Measurements from ENCODE around the gene H1-8. TPM values are rescaled to one million over a fixed set of nuclear protein-coding genes. Genes with fewer than 3 reads are reported as not detected.

H1-8 gene
- total and polyA plus RNA-seq, 7 donors = not detected

DNA sequence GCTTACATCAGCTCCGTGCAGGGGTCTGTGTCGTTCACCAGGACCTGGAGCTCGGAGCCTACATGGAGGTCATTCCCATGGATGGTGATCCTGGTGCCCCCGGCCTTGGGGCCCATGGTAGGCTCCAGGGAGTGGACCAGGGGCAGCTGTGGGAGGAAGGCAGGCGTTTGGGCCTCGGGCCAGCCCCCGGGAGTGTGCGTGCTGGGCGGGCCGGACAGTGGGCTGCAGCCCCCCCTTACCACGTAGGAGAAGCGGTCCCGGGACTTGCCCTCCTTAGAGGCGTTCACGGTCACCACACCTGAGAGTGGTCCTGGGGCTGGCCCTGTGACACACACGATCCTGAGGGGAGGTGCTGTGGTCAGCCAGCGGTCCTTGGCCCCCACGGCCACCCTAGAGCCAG is 29.6 kb downstream of the H1-8 start:
- WGBS, 2 donors = 87 to 89% methylated on average over 18 of the region's 18 CpGs
- TF ChIP-seq CTCF (IDR thresholded peaks at IDR 0.05) (no peak), POLR2A (IDR thresholded peaks at IDR 0.05) (no peak), POLR2AphosphoS5 (IDR thresholded peaks at IDR 0.05) (no peak), EP300 (IDR thresholded peaks at IDR 0.05) (no peak)
- intact Hi-C loops (cut with DNase I) = no loop called here
- DNase-seq = no peak
- Histone ChIP-seq H3K4me1 (peaks cover 0 to 10% (median 9%) of the 10 kb centered on the region in 4 donors), H3K9me3 (no peaks in the 10 kb centered on the region), H3K27me3 (no peaks in the 10 kb centered on the region), H3K27ac (no peak overlapping the region), H3K4me3 (no peak overlapping the region), H3K36me3 (peaks cover 0 to 50% (median 8%) of the 10 kb centered on the region in 4 donors)

GRCh38 chr3:129573493-129573892 is 30.5 kb downstream of the H1-8 start:
- TF ChIP-seq POLR2A (IDR thresholded peaks at IDR 0.05) = no peak
- no peak for DNase-seq
- Histone ChIP-seq H3K4me3 (no peak overlapping the region), H3K27ac (no peak overlapping the region), H3K36me3 (peaks cover 0 to 57% (median 8%) of the 10 kb centered on the region in 4 donors), H3K9me3 (no peaks in the 10 kb centered on the region), H3K4me1 (peaks cover 0 to 17% (median 15%) of the 10 kb centered on the region in 4 donors), H3K27me3 (no peaks in the 10 kb centered on the region)
- intact Hi-C loops (cut with DNase I) = no loop called here
- 92 to 94% methylated on average over 14 of the region's 14 CpGs for WGBS, 2 donors

- Histone ChIP-seq H3K9me3 (no peaks in the 10 kb centered on the region), H3K4me1 (peaks cover 0 to 17% (median 15%) of the 10 kb centered on the region in 4 donors), H3K4me3 (no peak overlapping the region), H3K36me3 (peaks cover 0 to 57% (median 8%) of the 10 kb centered on the region in 4 donors), H3K27me3 (no peaks in the 10 kb centered on the region), H3K27ac (no peak overlapping the region)
- TF ChIP-seq POLR2AphosphoS5 (IDR thresholded peaks at IDR 0.05) = no peak
- TF ChIP-seq EP300 (IDR thresholded peaks at IDR 0.05) = no peak
- TF ChIP-seq POLR2A (IDR thresholded peaks at IDR 0.05) = no peak
- TF ChIP-seq CTCF (IDR thresholded peaks at IDR 0.05) = no peak
- WGBS, 2 donors = 94% methylated on average over 24 of the region's 24 CpGs
- intact Hi-C loops (cut with DNase I) = no loop called here
- no peak for DNase-seq
These were observed 31.2 kb downstream of the H1-8 start for GRCh38 chr3:129574206-129574605.

DNA sequence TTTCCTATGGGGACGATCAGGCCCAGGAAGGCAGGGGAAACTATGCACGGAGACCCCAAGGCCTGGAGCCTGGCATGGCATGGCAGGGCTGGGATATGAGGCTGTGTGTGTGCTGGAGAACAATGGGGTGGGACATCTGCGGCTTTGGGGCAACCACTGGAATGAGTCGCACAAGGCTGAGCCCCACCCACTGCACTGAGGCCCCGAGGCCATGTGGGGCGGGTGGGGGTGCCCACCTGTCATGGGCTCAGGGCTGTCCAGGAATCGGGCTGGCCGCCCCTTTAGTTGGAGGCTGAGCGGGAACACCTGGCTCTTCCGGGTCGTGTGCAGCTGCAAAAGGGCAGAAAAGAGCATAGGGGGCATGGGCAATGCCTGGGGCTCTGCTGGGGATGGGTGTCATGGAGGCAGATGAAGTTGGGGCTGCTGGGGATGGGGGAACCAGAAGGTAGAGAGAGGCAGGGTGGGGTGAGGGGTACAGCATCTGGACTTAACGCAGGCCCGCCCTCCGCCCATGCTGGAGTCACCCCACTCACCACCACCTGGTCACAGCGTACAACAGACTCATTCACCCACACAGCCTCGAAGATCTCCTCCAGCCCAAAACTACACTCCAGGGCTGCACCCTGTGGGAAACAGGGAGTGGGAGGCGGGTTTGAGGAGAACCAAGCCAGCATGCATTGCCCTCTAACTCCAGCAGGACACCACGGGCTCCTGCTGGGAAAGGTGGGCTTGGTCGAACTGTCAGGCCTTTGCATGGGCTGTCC is 32.4 kb downstream of the H1-8 start:
- no peak overlapping the region for H3K27ac ChIP-seq
- no peak overlapping the region for H3K4me3 ChIP-seq
- WGBS, 2 donors = 85 to 88% methylated on average over 19 of the region's 19 CpGs
- intact Hi-C loops (cut with DNase I) = no loop called here
- H3K4me1 ChIP-seq = peaks cover 0 to 17% (median 15%) of the 10 kb centered on the region in 4 donors
- H3K36me3 ChIP-seq = peaks cover 0 to 51% (median 8%) of the 10 kb centered on the region in 4 donors
- TF ChIP-seq EP300 (IDR thresholded peaks at IDR 0.05) (no peak), POLR2A (IDR thresholded peaks at IDR 0.05) (no peak), POLR2AphosphoS5 (IDR thresholded peaks at IDR 0.05) (no peak), CTCF (IDR thresholded peaks at IDR 0.05) (no peak)
- no peak for DNase-seq
- H3K9me3 ChIP-seq = no peaks in the 10 kb centered on the region
- no peaks in the 10 kb centered on the region for H3K27me3 ChIP-seq

- peaks cover 0 to 46% (median 6%) of the 10 kb centered on the region in 4 donors for H3K36me3 ChIP-seq
- 81 to 82% methylated on average over 10 of the region's 10 CpGs for WGBS, 2 donors
- H3K4me1 ChIP-seq = peaks cover 0 to 17% (median 15%) of the 10 kb centered on the region in 4 donors
- H3K27me3 ChIP-seq = no peaks in the 10 kb centered on the region
- no peak overlapping the region for H3K4me3 ChIP-seq
- no peak for TF ChIP-seq EP300 (IDR thresholded peaks at IDR 0.05)
- TF ChIP-seq POLR2A (IDR thresholded peaks at IDR 0.05) = no peak
- no peak for TF ChIP-seq POLR2AphosphoS5 (IDR thresholded peaks at IDR 0.05)
- TF ChIP-seq CTCF (IDR thresholded peaks at IDR 0.05) = no peak
- DNase-seq = no peak
- intact Hi-C loops (cut with DNase I) = no loop called here
- H3K9me3 ChIP-seq = no peaks in the 10 kb centered on the region
- H3K27ac ChIP-seq = peak overlapping the region; percentile 5 to 45 (median 24)
These were observed 33.0 kb downstream of the H1-8 start for GRCh38 chr3:129575997-129576384.
